HepG2 (cell line): ENCODE data around the gene CCDC30. TPM values are rescaled to one million over a fixed set of nuclear protein-coding genes. Genes with fewer than 3 reads are reported as not detected.
A peak's percentile ranks its signal among the peaks of the same experiment; 100 is the strongest.

Experiments
- ATAC-seq: fragments of 200-7000 bp; cut with Tn5 transposase; 3 replicates; pipeline ENCODE4 v1.9.1; 2020; ENCODE audit warnings: mild to moderate bottlenecking, moderate library complexity
- BruUV-seq: library from RNA; stranded (reverse); fragments of 400-500 nt; replicated peaks from 2 replicates; lab custom pipeline; 2021; lab: Mats Ljungman, UMichigan
- CTCF ChIA-PET: fragments of 300-600 bp; formaldehyde crosslinking; extraction: SDS; loops from one replicate; lab custom pipeline; 2021; ENCODE audit warnings: low total read pairs, inconsistent platforms, low intra/inter-chr PET ratio; lab: Yijun Ruan, JAX
- POLR2A ChIA-PET: fragments of 350-600 bp; sonication (Branson Sonifier 250); formaldehyde crosslinking; loops from one replicate; lab custom pipeline; 2020; ENCODE audit warnings: antibody characterized with exemption, inconsistent platforms; lab: Yijun Ruan, JAX
- DNase-seq: peaks from one replicate; pipeline ENCODE4 v3.0.0-alpha.2; 2015; ENCODE audit warnings: low spot score
- FAIRE-seq: peaks from 3 replicates; lab custom pipeline; 2011; peaks lifted over from hg19 to GRCh38; lab: Jason Lieb, UNC
- H2AFZ ChIP-seq: one replicate; pipeline ENCODE4 v1.6.1; 2011; ENCODE audit warnings: low read length, inconsistent platforms
- H3K27ac ChIP-seq: fragments of 300-600 bp; 3 replicates; pipeline ENCODE4 v1.8.0; 2011; ENCODE audit warnings: mixed run types, mild to moderate bottlenecking, mixed read lengths, low read length, inconsistent platforms; ENCODE audit not compliant: insufficient read depth; ENCODE audit errors: extremely low read length
- H3K27me3 ChIP-seq, 2 experiments: fragments of 200-600 bp in 1 of 2; 2 replicates in 1 of 2; 3 replicates in 1 of 2; pipeline versions ENCODE4 v1.6.0 to v1.8.0; 2011; ENCODE audit warnings: low read length in 2 of 2, mild to moderate bottlenecking in 2 of 2, moderate library complexity in 2 of 2, inconsistent platforms in 1 of 2; ENCODE audit not compliant: insufficient read depth in 2 of 2, control insufficient read depth in 1 of 2
- H3K36me3 ChIP-seq, 2 experiments: fragments of 200-600 bp in 1 of 2; replicated peaks in 1 of 2; 2 replicates in 1 of 2; 3 replicates in 1 of 2; pipeline versions ENCODE4 v1.5.1 to v1.8.0; 2011; ENCODE audit warnings: low read length in 2 of 2, inconsistent platforms in 1 of 2; ENCODE audit not compliant: insufficient read depth in 2 of 2, control insufficient read depth in 1 of 2
- H3K4me1 ChIP-seq: 2 replicates; pipeline ENCODE4 v1.5.1; 2012; ENCODE audit warnings: low read length, inconsistent platforms; ENCODE audit not compliant: insufficient read depth
- H3K4me2 ChIP-seq: 2 replicates; pipeline ENCODE4 v1.6.0; 2011; ENCODE audit warnings: low read depth, low read length, inconsistent platforms
- H3K4me3 ChIP-seq, 3 experiments: fragments of 200-600 bp in 1 of 3; sonication (generic), shearing (Covaris generic) in 1 of 3; replicated peaks in 1 of 3; 2 replicates each; pipeline ENCODE4 v1.5.1; 2011 to 2016; ENCODE audit warnings: low read length in 3 of 3, inconsistent platforms in 2 of 3, low read depth in 2 of 3, mild to moderate bottlenecking in 2 of 3, control low read depth in 1 of 3, mixed read lengths in 1 of 3; ENCODE audit not compliant: insufficient read depth in 1 of 3
- H3K79me2 ChIP-seq: one replicate; pipeline ENCODE4 v1.6.1; 2011; ENCODE audit warnings: low read length, inconsistent platforms; ENCODE audit not compliant: insufficient read depth
- H3K9ac ChIP-seq: 2 replicates; pipeline ENCODE4 v1.6.0; 2011; ENCODE audit warnings: mild to moderate bottlenecking, low read depth, low read length, inconsistent platforms; ENCODE audit not compliant: insufficient read depth
- H3K9me3 ChIP-seq: 2 replicates; pipeline ENCODE4 v1.5.1; 2012; ENCODE audit warnings: mild to moderate bottlenecking, low read length
- H4K20me1 ChIP-seq: 2 replicates; pipeline ENCODE4 v1.6.0; 2011; ENCODE audit warnings: inconsistent platforms, mild to moderate bottlenecking, low read length, moderate library complexity; ENCODE audit not compliant: insufficient read depth
- ATF7 ChIP-seq, 2 experiments: fragments of 450-650 bp in 1 of 2; sonication (generic) in 1 of 2; formaldehyde crosslinking in 1 of 2; IDR thresholded peaks; 2 replicates each; pipeline versions ENCODE4 v1.4.0 to v1.6.1; 2016 to 2020; ENCODE audit warnings: antibody characterized with exemption in 1 of 2, mild to moderate bottlenecking in 1 of 2, missing genetic modification reagents in 1 of 2
- DDIT3 ChIP-seq: sonication (generic); formaldehyde crosslinking; IDR thresholded peaks from 2 replicates; pipeline ENCODE4 v1.4.0; 2020; ENCODE audit warnings: mild to moderate bottlenecking, missing genetic modification reagents
- LBX2 ChIP-seq: sonication (generic); formaldehyde crosslinking; IDR thresholded peaks from 2 replicates; pipeline ENCODE4 v1.5.0; 2020; ENCODE audit warnings: missing genetic modification reagents, mild to moderate bottlenecking, borderline replicate concordance
- MATR3 ChIP-seq: sonication (generic); formaldehyde crosslinking; IDR thresholded peaks from 2 replicates; pipeline ENCODE4 v1.4.0; 2020; ENCODE audit warnings: missing genetic modification reagents
- NPAS2 ChIP-seq: sonication (generic); formaldehyde crosslinking; IDR thresholded peaks from 2 replicates; pipeline ENCODE4 v1.8.0; 2022; ENCODE audit warnings: mild to moderate bottlenecking, missing genetic modification reagents, borderline replicate concordance
- PBX3 ChIP-seq: sonication (generic); formaldehyde crosslinking; IDR thresholded peaks from 2 replicates; pipeline ENCODE4 v1.8.1; 2023; ENCODE audit warnings: missing genetic modification reagents, inconsistent platforms, borderline replicate concordance
- ZNF34 ChIP-seq: sonication (generic); formaldehyde crosslinking; IDR thresholded peaks from 2 replicates; pipeline ENCODE4 v1.4.0; 2020; ENCODE audit warnings: mild to moderate bottlenecking, missing genetic modification reagents, borderline replicate concordance
- ZNF354B ChIP-seq: sonication (generic); formaldehyde crosslinking; IDR thresholded peaks from 2 replicates; pipeline ENCODE4 v1.8.0; 2022; ENCODE audit warnings: mild to moderate bottlenecking, missing genetic modification reagents
- ZNF496 ChIP-seq: sonication (generic); formaldehyde crosslinking; IDR thresholded peaks from 2 replicates; pipeline ENCODE4 v1.8.1; 2023; ENCODE audit warnings: mild to moderate bottlenecking, moderate library complexity, missing genetic modification reagents; ENCODE audit not compliant: insufficient replicate concordance
- ZNF652 ChIP-seq: IDR thresholded peaks from 2 replicates; pipeline ENCODE4 v1.6.1; 2016; ENCODE audit warnings: low read depth, borderline replicate concordance
- ZUFSP ChIP-seq: sonication (generic); formaldehyde crosslinking; IDR thresholded peaks from 2 replicates; pipeline ENCODE4 v1.9.0; 2021; ENCODE audit warnings: missing genetic modification reagents, mild to moderate bottlenecking, borderline replicate concordance
- WGBS: methylation state at CpG from one replicate; pipeline ENCODE4 v1.1.6; 2017; ENCODE audit warnings: low lambda C conversion rate; 5-methylcytosine and 5-hydroxymethylcytosine counted together
- in situ Hi-C: cut with HindIII; loops from 2 replicates; pipeline ENCODE4 v1.10.0; 2017; ENCODE audit warnings: low pct_unique_long_range_greater_than_20kb; ENCODE audit not compliant: extremely low pct_ligation_motif_present
- intact Hi-C: fragments of 100-400 bp; cut with micrococcal nuclease; formaldehyde crosslinking; loops from one replicate; pipeline ENCODE4 v1.10.0; 2022; ENCODE audit not compliant: unreplicated experiment
- polyA plus RNA-seq, 8 experiments: library from polyadenylated mRNA; depleted of rRNA in 3 of 8; stranded (reverse) in 7 of 8; unstranded in 1 of 8; fragments of >200 nt; fragmentation: Illumina TruSeq in 4 of 8; extraction: Trizol in 4 of 8; gene quantifications; 2 replicates each; pipeline versions ENCODE4 v1.2.1 to v1.2.3, GENCODE V29; 2011 to 2016; ENCODE audit warnings: low read depth in 4 of 8, missing spikeins in 1 of 8, mixed read lengths in 1 of 8; ENCODE audit not compliant: insufficient read depth in 1 of 8
- total RNA-seq, 5 experiments: library from RNA; depleted of rRNA; stranded (reverse); fragments of >200 nt; fragmentation: Illumina TruSeq; extraction: Trizol; gene quantifications; 2 replicates each; pipeline ENCODE4 v1.2.3, GENCODE V29; 2016; ENCODE audit warnings: low read depth in 1 of 5

Gene CCDC30
- total and polyA plus RNA-seq, 2 of the 13 experiments (the other 11 are each of a cell fraction or from before 2014, with no cell fraction given): 0.25 to 0.77 TPM

- Histone ChIP-seq H3K79me2 (no peaks in the 10 kb centered on the region), H3K9me3 (no peaks in the 10 kb centered on the region), H4K20me1 (no peaks in the 10 kb centered on the region), H3K4me3 (no peak overlapping the region), H3K9ac (no peak overlapping the region), H2AFZ (no peak overlapping the region), H3K27ac (no peak overlapping the region), H3K27me3 (no peaks in the 10 kb centered on the region), H3K4me1 (no peaks in the 10 kb centered on the region), H3K36me3 (no peaks in the 10 kb centered on the region), H3K4me2 (no peak overlapping the region)
- peak; percentile 10 for DNase-seq
- 76% methylated on average over 4 of the region's 4 CpGs for WGBS
- peak; percentile 86 for ATAC-seq
- in situ Hi-C loops (no loop called here), intact Hi-C loops (no loop called here)
- FAIRE-seq: no peak
- BruUV-seq: no TSS peak
- ChIA-PET CTCF (no interaction called here), POLR2A (no interaction called here)
- TF ChIP-seq ZNF652: peak; percentile 67; the same call in 1 of the 2 replicates
- no peak for TF ChIP-seq PBX3 (CRISPR knock-in tag)
- no peak for TF ChIP-seq MATR3 (CRISPR knock-in tag)
- no peak for TF ChIP-seq ZNF354B (CRISPR knock-in tag)
- no peak for TF ChIP-seq LBX2
Observed at GRCh38 chr1:42479621-42480020, 16.5 kb downstream of the CCDC30 start.

- no peaks in the 10 kb centered on the region for H3K79me2 ChIP-seq
- H3K4me2 ChIP-seq: no peak overlapping the region
- TF ChIP-seq ZNF496 (CRISPR knock-in tag) (no peak), ATF7 (IDR thresholded peaks at IDR 0.05) (peak; percentile 35), ATF7 (CRISPR knock-in tag; IDR thresholded peaks at IDR 0.05) (no peak), ZUFSP (CRISPR knock-in tag) (no peak), NPAS2 (CRISPR knock-in tag) (no peak), DDIT3 (no peak), ZNF34 (no peak)
- TF ChIP-seq, all 625 proteins: peak for 1
- 100% methylated on average over 1 of the region's 1 CpG for WGBS
- FAIRE-seq: no peak
- Histone ChIP-seq H4K20me1 (no peaks in the 10 kb centered on the region), H3K9me3 (no peaks in the 10 kb centered on the region), H3K27me3 (no peaks in the 10 kb centered on the region), H3K36me3 (no peaks in the 10 kb centered on the region), H3K9ac (no peak overlapping the region), H3K4me3 (no peak overlapping the region), H2AFZ (no peak overlapping the region), H3K27ac (no peak overlapping the region), H3K4me1 (no peaks in the 10 kb centered on the region)
- CTCF ChIA-PET: no interaction called here
- in situ Hi-C loops (no loop called here), intact Hi-C loops (no loop called here)
- BruUV-seq: no TSS peak
- ATAC-seq: no peak
- DNase-seq: no peak
- POLR2A ChIA-PET: no interaction called here
Observed at GRCh38 chr1:42480921-42481320, 17.8 kb downstream of the CCDC30 start.
